Endothelial cell of umbilical vein (primary cell): ENCODE data around the gene EPHA8. TPM values are rescaled to one million over a fixed set of nuclear protein-coding genes. Genes with fewer than 3 reads are reported as not detected.

ENCODE experiments used
- BruUV-seq: library from RNA; stranded (reverse); fragments of 400-500 nt; replicated peaks from 2 replicates; lab custom pipeline; 2021; lab: Mats Ljungman, UMichigan
- CTCF ChIA-PET: fragments of 300-600, 350-600 bp; sonication (Branson Sonifier 250); formaldehyde crosslinking; loops from one replicate; lab custom pipeline; 2021; ENCODE audit warnings: antibody characterized with exemption, inconsistent platforms; lab: Charles Lee
- POLR2A ChIA-PET: fragments of 300-600, 350-600 bp; sonication (Branson Sonifier 250); formaldehyde crosslinking; loops from one replicate; lab custom pipeline; 2021; ENCODE audit warnings: antibody characterized with exemption, inconsistent platforms; lab: Charles Lee
- DNase-seq: peaks from one replicate; pipeline ENCODE4 v3.0.0-alpha.2; 2011; ENCODE audit warnings: low read depth, low spot score
- FAIRE-seq: peaks from 2 replicates; lab custom pipeline; 2011; peaks lifted over from hg19 to GRCh38; lab: Jason Lieb, UNC
- H2AFZ ChIP-seq: 2 replicates; pipeline ENCODE4 v1.6.0; 2012; ENCODE audit warnings: low read depth, low read length, control low read depth, inconsistent platforms
- H3K27ac ChIP-seq: 2 replicates; pipeline ENCODE4 v1.5.1; 2011; ENCODE audit warnings: low read depth, mild to moderate bottlenecking, control low read depth, low read length, moderate library complexity; ENCODE audit not compliant: insufficient read depth
- H3K27me3 ChIP-seq, 2 experiments: 2 replicates each; pipeline versions ENCODE4 v1.6.0 to v1.6.1; 2011; ENCODE audit warnings: low read length in 2 of 2, mixed read lengths in 1 of 2; ENCODE audit not compliant: control insufficient read depth in 2 of 2, insufficient read depth in 2 of 2
- H3K36me3 ChIP-seq, 2 experiments: 2 replicates in 1 of 2; 3 replicates in 1 of 2; pipeline ENCODE4 v1.5.1; 2011; ENCODE audit warnings: low read length in 2 of 2, mild to moderate bottlenecking in 1 of 2, moderate library complexity in 1 of 2; ENCODE audit not compliant: control insufficient read depth in 2 of 2, insufficient read depth in 2 of 2; ENCODE audit errors: extremely low read depth in 1 of 2
- H3K4me1 ChIP-seq: 3 replicates; pipeline ENCODE4 v1.5.1; 2011; ENCODE audit warnings: mild to moderate bottlenecking, low read length; ENCODE audit not compliant: control insufficient read depth, insufficient read depth; ENCODE audit errors: extremely low read depth
- H3K4me2 ChIP-seq: 2 replicates; pipeline ENCODE4 v1.6.1; 2011; ENCODE audit warnings: low read length, control low read depth, mixed read lengths; ENCODE audit not compliant: insufficient read depth
- H3K4me3 ChIP-seq, 3 experiments: fragments of 200-600 bp in 1 of 3; sonication (generic), shearing (Covaris generic) in 1 of 3; replicated peaks in 1 of 3; 2 replicates each; pipeline ENCODE4 v1.5.1; 2011 to 2016; ENCODE audit warnings: control low read depth in 3 of 3, low read length in 3 of 3, mild to moderate bottlenecking in 2 of 3, inconsistent platforms in 1 of 3, low read depth in 1 of 3, moderate library complexity in 1 of 3; ENCODE audit not compliant: insufficient read depth in 1 of 3
- H3K79me2 ChIP-seq: 2 replicates; pipeline ENCODE4 v1.6.0; 2012; ENCODE audit warnings: low read length, inconsistent platforms; ENCODE audit not compliant: control insufficient read depth, insufficient read depth
- H3K9ac ChIP-seq: replicated peaks from 2 replicates; pipeline ENCODE3; 2011; ENCODE audit warnings: low read length, control low read depth; ENCODE audit not compliant: insufficient read depth; ENCODE audit errors: extremely low read depth
- H3K9me1 ChIP-seq: replicated peaks from 3 replicates; pipeline ENCODE4 v1.6.0; 2011; ENCODE audit warnings: mild to moderate bottlenecking, low read length; ENCODE audit not compliant: control insufficient read depth, insufficient read depth; ENCODE audit errors: extremely low read depth
- H3K9me3 ChIP-seq: replicated peaks from 2 replicates; pipeline ENCODE4 v1.5.1; 2012; ENCODE audit warnings: low read length, inconsistent platforms; ENCODE audit not compliant: control insufficient read depth, insufficient read depth
- H4K20me1 ChIP-seq: replicated peaks from 2 replicates; pipeline ENCODE3; 2011; ENCODE audit warnings: mild to moderate bottlenecking, low read length; ENCODE audit not compliant: control insufficient read depth, insufficient read depth; ENCODE audit errors: extremely low read depth
- EZH2 ChIP-seq: IDR thresholded peaks from 2 replicates; pipeline ENCODE4 v1.6.1; 2012; ENCODE audit warnings: borderline replicate concordance, low read depth, mild to moderate bottlenecking, moderate library complexity, low read length, inconsistent platforms; ENCODE audit not compliant: severe bottlenecking
- FOS ChIP-seq: IDR thresholded peaks from 2 replicates; pipeline ENCODE4 v1.6.1; 2011; ENCODE audit warnings: mild to moderate bottlenecking, low read length, moderate library complexity, borderline replicate concordance; ENCODE audit not compliant: insufficient read depth
- GATA2 ChIP-seq: IDR thresholded peaks from 2 replicates; pipeline ENCODE4 v1.7.0; 2011; ENCODE audit warnings: low read depth, mild to moderate bottlenecking, moderate library complexity, mixed read lengths, low read length; ENCODE audit not compliant: insufficient read length, insufficient read depth
- JUN ChIP-seq: IDR thresholded peaks from 2 replicates; pipeline ENCODE4 v1.6.1; 2011; ENCODE audit warnings: borderline replicate concordance, low read depth; ENCODE audit not compliant: insufficient read length, insufficient read depth
- MAX ChIP-seq: IDR thresholded peaks from 2 replicates; pipeline ENCODE4 v1.6.1; 2011; ENCODE audit not compliant: insufficient read depth, insufficient read length
- MYC ChIP-seq: IDR thresholded peaks from one replicate; pipeline ENCODE4 v1.6.1; 2011; ENCODE audit warnings: mild to moderate bottlenecking, low read depth, low read length
- POLR2A ChIP-seq: IDR thresholded peaks from 2 replicates; pipeline ENCODE4 v1.6.1; 2012; ENCODE audit warnings: low read depth, mild to moderate bottlenecking, control low read depth, low read length
- dilution Hi-C: fragments of 300-500 bp; cut with MboI; formaldehyde crosslinking; loops from one replicate; pipeline ENCODE4 v1.15.0; 2019; ENCODE audit warnings: low sequenced_read_pairs; ENCODE audit not compliant: extremely low pct_ligation_motif_present
- intact Hi-C: fragments of 100-400 bp; cut with micrococcal nuclease; formaldehyde crosslinking; loops from one replicate; pipeline ENCODE4 v1.10.0; 2022
- polyA plus RNA-seq, 4 experiments: library from polyadenylated mRNA; depleted of rRNA in 3 of 4; stranded (reverse) in 3 of 4; unstranded in 1 of 4; fragments of >200 nt; gene quantifications; 2 replicates each; pipeline versions ENCODE4 v1.2.1 to v1.2.3, GENCODE V29; 2011 to 2012; ENCODE audit warnings: missing spikeins in 1 of 4
- total RNA-seq: library from RNA; stranded (reverse); gene quantifications from 2 replicates; pipeline ENCODE4 v1.2.3, GENCODE V29; 2021

The EPHA8 gene
- total and polyA plus RNA-seq, 2 donors (not counting 3 experiments of a cell fraction or from before 2014, with no cell fraction given): not detected

GRCh38 chr1:22600071-22600816, 37.0 kb downstream of the EPHA8 start:
- H3K27ac ChIP-seq: no peak overlapping the region
- H3K9me1 ChIP-seq: no peaks in the 10 kb centered on the region
- dilution Hi-C loops (no loop called here), intact Hi-C loops (no loop called here)
- no peak for DNase-seq
- H3K36me3 ChIP-seq: no peaks in the 10 kb centered on the region
- no peak overlapping the region for H2AFZ ChIP-seq
- H3K4me1 ChIP-seq: no peaks in the 10 kb centered on the region
- ChIA-PET CTCF (no interaction called here), POLR2A (no interaction called here)
- no peaks in the 10 kb centered on the region for H4K20me1 ChIP-seq
- TF ChIP-seq MYC (no peak), GATA2 (no peak), POLR2A (no peak), FOS (no peak), JUN (no peak), EZH2 (no peak), MAX (no peak)
- H3K4me2 ChIP-seq: no peak overlapping the region
- H3K4me3 ChIP-seq: no peak overlapping the region
- peaks cover 6 to 9% of the 10 kb centered on the region in 2 experiments for H3K27me3 ChIP-seq
- no peaks in the 10 kb centered on the region for H3K9me3 ChIP-seq
- no TSS peak for BruUV-seq
- no peak overlapping the region for H3K9ac ChIP-seq
- no peaks in the 10 kb centered on the region for H3K79me2 ChIP-seq
- FAIRE-seq: no peak
